NCI-H2196 (cell line): ENCODE data around the gene BBS2.

Experiments
- DNase-seq: peaks from one replicate; lab custom pipeline; 2025; ENCODE audit not compliant: unreplicated experiment; lab: John Stamatoyannopoulos, UW

BBS2 gene, protein sequence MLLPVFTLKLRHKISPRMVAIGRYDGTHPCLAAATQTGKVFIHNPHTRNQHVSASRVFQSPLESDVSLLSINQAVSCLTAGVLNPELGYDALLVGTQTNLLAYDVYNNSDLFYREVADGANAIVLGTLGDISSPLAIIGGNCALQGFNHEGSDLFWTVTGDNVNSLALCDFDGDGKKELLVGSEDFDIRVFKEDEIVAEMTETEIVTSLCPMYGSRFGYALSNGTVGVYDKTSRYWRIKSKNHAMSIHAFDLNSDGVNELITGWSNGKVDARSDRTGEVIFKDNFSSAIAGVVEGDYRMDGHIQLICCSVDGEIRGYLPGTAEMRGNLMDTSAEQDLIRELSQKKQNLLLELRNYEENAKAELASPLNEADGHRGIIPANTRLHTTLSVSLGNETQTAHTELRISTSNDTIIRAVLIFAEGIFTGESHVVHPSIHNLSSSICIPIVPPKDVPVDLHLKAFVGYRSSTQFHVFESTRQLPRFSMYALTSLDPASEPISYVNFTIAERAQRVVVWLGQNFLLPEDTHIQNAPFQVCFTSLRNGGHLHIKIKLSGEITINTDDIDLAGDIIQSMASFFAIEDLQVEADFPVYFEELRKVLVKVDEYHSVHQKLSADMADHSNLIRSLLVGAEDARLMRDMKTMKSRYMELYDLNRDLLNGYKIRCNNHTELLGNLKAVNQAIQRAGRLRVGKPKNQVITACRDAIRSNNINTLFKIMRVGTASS

DNA sequence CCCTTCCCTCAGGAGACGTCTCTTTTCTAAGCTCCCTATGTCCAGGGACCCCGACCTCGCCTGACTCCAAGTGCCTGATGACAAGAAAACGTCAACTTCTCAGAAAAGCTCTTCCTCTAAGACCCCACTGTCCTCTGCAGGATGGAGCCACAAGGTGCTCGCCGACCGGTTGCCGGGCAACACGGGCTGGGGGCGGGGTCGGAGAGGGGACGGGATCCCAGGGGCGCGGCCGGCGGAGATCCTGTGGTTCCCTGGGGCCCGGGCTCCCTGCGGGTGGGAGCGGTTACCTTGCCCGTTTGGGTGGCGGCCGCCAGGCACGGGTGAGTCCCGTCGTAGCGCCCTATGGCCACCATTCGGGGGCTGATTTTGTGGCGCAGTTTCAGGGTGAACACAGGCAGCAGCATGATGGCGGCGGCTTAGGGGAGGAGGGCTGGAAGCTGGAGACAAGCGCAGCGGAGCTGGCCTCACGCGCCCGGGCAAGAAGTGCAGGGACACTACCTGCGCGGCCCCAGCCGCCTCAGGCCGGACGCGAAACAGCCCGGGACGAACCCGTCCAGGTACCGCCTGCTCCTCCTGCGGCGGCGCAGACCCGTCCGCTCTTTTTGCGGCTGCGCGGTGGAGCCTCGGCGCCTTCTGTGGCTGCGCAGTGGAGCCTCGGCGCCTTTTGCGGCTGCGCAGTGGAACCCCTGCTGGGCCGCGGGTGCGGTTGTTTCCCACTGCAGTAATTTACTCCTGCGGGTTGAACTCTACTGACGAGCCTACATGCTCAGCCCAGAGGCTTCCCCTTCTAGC is at the start of gene BBS2:
TSS of gene BBS2 (minus strand) at position 566 of the 792 bp plus-strand sequence. CDS start at position 404, 162 bp downstream.
- DNase-seq: peak; percentile 80

DNA sequence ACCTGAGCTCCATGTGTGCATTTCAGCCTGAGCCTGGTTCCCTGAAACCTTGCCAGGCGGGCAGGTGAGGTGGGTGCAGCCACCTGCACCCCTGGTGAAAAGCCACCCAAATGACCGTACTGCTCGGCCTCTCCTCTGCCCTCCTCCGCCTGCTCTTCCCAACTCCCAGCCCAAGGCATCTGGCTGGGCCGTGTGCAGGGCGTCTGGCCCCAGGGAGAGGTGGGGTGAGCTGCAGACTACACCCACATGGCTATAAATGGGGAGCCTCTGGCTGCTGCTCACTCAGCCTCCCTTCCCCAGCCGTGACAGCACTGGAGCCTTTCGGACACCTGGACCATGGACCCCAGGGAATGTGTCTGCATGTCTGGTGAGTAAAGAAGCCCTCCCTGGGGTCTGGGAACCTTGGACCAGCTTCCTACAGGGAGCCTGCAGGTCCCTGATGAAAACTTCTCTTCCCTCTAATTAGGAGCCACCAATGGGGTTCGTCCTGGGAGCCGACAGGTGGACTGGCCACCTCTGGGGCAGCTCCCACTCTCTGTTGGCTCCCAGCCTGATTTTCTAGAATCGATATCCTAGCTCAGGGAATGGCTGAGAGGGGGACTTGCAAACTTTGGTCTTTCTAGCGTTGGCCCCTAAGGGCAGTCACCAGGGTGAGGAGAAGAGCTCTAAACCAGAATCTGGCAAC is 45.1 kb upstream of the BBS2 start, which contains the start of gene MT4:
TSS of gene MT4 (plus strand) at position 281 of the 685 bp plus-strand sequence. CDS start at position 337, 56 bp downstream.
- no peak for DNase-seq

DNA sequence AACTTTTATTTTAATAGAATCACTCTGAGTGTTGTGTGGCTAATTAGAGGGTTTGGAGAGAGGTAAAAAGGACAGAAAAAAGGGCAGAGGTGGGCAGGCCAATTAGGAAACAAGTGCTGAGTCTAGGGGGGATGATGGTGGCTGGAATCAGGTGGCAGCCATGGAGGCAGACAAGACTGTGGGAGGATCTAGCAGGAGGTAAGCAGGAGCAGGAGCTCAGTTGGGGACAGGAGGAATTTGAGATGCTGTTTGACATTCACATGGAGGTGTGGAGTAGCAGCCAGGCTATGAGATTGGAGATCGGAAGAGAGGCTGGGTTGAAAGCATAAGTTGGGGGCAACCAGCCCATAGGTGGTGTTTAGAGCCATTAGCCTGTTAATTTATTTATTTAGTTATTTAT is 41.3 kb upstream of the BBS2 start:
- no peak for DNase-seq

DNA sequence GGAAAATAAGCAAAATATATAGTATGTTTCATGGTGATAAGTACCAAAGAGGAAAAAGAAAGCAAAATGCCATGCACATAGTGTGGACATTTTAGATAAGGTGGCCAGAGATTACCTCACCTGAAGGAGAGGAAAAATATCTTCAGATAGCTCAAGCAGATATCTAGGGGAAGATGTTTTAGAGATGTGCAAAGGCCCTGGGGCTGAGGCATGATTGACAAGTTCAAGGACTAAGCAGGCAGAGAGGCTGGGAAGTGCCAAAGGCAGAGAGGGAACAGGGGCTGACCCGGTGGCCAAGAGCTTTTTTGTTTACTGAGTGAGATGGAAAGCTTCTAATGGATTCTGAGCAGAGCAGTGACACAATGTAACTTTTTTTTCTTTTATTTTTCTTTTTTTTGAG is 40.6 kb upstream of the BBS2 start:
- no peak for DNase-seq

DNA sequence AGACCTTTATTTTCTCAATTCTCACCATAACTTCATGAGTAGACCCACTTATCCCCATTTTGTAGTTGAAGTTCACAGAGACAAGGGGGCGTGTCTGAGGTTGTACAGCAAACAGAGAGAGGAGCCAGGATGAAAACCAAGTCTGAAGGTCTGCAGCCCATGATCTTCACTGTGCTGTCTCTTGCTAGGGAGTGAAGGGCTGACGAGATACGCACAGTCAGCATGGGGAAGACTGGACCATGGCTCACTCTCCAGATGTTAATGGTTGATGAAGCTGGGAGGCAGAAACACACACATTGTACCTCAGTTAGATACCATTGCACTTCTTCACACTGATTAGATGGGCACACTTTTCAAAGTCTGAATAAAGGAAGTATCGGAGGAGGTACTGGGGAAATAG is 39.3 kb upstream of the BBS2 start:
- DNase-seq: no peak

DNA sequence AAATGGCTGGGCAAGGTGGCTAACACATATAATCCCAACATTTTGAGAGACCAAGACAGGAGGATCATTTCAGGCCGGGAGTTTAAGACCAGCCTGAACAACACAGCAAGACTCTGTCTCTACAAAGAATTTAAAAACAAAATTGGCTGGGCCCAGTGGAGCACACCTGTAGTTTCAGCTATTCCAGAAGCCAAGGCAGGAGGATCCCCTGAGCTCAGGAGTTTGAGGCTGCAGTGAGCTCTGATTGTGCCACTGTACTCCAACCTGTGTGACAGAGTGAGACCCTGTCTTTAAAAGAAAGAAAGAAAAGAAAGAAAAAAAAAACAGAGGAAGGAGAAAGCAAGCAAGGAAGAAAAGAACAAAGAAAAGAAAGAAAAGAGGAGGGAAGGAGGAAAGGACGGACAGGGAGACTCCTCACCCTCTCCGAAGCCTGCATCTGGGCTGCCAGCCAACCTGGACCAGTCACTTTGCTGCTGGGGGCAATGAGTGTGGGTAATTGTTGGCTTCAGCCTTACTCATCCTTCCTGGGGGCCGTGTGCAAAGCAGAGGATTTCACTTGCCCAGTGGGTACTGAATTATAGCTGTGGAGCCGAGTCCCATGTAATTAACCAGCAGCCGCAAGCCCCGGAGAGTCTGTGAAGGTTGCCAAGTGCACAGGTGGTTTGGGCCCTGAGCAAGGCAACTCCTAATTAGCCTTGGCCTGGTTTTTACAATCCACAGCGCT is 38.4 kb upstream of the BBS2 start:
- DNase-seq: peak; percentile 29

DNA sequence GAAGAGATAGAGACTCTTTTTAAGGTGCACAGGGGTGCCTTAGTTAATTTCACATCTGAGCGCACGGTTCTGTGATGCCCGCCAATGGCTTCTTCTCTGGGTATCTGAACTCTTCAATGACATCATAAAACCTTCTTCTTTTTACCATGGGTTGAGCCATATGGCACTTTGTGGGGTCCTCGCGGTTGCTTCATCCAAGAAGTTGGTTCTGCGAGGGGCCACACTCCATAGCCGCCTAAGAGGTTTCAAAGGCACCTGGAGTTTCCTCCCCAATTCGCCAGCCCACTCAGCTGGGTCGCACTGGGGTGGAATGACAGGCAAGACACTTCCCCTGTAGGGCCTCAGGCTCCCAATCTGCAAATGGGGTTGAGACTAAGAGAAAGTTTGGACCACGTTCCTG is 34.6 kb upstream of the BBS2 start:
- DNase-seq: no peak

DNA sequence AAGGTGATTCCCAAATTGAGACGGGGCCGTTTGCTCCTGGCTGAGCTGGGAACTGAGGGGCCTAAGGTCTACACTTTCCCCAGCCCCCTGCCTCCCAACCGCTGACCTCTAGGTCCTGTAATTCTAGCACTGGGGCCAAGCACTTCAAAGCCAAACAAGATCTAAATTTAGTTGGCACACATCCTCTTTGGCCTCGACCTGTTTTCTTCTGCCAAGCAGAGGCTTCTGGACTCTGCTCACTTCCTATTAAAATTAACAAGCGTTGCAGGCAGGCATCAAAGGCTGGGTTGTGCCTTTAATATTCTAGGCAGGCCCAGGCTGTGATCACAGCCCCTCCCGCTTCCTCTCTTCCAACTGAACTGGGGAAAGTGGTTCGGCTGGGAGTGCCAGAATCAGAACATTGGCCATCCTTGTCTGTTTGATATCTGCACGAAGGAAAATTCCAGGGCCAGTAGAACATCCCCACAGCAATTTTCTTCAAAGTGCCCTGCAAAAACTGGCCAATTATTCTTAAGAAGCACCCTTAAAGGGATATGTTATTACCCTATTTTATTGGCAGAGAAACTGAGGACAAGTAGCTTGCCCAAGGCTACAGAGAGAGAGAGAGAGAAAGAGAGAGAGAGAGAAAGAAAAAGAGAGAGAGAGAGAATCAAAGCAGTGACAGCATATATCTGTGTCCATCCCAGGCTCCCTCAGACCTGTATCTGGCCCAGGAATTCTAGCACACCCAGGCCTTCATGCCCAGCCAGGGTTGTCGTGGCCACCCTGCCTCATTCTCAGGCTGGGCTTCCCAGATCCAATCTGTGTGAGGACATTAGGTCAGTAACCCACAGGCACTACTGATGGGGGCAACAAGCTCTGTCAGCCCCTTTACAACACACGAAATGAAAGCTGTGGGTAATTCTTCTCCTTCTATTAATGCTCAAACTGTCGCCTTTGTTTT is 32.2 kb upstream of the BBS2 start:
- DNase-seq: peak; percentile 22

DNA sequence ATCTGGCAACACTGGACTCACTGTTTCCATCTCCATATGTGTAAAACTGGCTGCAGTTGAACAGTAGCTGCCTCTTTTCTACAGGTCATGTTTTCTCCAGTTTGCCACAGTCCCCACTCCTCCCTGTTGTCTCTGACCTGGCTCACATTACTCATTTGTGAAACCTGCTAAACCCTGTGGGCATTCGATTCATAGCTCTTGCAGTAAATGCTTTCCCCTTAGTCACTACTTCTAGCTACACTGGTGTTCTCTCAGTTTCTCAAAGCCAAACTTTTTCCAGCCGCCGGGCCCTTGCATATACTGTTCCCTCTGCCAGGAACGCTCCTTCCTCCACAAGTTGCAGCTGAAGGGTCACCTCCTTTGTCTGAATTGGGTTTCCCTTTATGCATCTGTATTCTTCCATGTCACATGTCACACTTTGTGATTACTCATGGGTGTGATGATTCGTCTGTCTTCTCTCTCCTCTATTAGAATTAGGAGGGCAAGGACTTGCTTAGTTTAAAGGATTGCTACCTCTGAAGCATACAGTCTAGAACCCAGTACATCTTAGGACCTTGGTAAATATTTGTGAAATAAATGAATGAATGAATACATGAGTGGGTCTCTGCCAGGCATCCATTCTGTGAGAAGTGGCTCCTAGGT is 30.0 kb upstream of the BBS2 start:
- no peak for DNase-seq

DNA sequence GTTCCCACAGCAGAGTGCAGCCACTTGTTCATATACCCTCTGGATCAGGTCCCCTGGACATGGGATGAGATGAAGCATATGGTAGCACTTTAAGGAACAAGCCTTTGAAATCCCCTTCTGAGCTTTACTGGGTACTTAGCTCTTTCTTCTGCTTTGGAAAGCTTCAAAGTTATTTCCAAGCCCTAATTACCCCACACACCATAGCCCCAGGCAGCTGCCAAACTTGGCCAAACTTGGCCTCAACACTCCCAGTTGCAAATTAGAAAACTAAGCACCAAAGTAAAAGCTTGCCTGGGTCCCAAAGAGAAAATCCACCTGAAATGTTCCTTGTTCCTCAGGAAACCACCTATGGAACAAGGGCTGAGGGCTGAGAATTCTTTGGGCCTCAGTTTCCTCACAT is 29.3 kb upstream of the BBS2 start:
- no peak for DNase-seq

DNA sequence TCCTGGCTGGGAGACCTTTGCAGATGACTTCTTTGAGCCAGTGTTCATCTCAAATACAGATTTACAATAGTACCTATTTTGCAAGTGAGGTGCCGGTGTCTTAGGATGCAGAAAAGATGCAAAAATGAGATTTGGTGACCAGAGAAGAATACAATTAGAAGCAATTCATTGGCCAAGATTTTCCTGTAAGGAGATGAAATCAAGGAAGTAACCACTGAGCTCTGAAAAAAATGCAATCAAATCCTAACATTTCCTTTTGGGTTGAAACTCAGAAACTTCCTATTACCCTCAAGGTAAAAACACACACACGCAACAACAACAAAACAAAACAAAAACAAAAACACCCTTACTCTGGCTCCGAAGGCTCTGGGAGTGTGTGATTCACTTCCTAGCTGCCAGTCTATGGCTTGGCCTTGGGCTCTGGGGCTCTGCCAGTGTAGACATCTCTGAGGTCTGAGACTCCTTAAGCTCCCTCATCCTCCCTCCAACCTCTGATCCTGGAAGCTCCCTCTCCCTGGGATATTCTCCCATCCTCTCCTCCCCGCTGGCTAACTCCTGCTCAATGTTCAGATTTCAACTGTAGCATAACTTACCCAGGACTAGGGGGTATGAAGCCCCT is 28.2 kb upstream of the BBS2 start:
- no peak for DNase-seq

DNA sequence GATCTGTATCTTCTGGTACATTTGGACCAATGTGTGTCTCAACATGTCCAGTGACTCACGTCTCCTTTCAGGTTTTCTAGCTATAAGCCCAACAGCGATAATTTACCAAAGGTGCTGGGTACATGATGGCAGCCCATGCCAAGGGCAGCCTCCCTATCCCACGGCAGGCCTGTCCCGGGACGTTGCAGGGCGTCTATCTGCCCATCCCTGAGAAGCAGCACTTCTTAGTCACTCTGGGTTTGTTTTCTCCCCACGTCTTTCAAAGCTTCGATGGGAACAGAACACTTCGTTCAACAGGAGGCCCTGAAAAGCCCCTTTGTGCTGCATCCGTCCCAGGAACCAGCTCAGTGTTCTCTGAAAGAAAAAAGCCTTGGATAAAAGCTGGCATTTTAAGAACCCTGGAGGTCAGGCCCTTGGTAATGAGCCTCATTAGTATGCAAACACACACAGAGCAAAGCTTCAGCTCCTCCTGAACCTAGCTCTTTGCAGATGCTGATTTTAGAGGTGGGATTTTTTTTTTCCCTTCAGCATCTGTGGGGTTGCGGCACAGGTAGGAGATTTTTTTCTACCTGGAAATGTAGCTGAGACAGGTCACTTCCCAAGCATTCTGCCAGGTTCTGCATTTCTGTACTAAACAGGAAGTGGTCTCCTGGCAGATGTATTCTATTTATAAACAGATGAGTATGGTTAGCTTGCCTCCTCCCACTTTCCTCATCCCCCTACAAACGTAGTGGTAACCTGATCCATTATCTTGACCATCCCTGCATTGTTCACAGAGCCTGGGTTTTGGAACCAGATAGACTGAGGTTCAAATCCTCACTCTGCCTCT is 27.5 kb upstream of the BBS2 start:
- peak; percentile 9 for DNase-seq

DNA sequence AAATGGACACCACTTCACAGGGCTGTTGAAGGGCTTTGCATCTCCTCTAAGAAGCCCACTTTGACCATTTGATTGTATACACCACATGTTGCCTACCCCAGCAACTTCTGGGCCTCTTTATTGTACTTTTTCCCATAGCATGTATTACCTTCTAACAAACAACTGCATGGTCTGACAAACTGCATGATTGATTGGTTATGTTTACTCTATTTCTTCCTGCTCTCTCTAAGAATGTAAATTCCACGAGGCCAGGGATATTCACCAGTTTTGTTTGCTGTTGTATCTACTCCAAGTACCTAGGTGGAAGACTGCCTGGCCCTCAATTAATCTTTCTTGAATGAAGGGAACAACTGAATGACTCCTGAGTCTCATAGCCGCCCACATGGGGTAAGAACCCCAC is 22.2 kb upstream of the BBS2 start:
- DNase-seq: no peak

DNA sequence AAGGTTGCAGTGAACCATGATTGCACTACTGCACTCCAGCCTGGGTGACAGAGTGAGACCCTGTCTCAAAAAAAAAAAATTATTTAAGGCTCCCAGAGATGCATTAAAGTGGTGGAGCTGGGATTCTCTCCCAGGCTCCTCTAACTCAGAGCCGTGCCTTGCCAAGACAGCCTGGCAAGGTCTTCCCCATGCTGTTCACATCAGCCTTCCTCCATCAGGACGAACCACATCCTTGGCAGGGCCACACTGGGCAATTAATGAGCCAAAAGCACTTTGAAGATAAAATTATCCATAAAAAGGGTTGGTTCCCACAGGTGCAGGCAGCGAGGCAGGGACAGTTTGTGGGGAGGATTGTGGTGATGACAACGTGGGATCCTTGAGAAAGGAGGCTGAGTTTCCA is 19.8 kb upstream of the BBS2 start:
- no peak for DNase-seq

DNA sequence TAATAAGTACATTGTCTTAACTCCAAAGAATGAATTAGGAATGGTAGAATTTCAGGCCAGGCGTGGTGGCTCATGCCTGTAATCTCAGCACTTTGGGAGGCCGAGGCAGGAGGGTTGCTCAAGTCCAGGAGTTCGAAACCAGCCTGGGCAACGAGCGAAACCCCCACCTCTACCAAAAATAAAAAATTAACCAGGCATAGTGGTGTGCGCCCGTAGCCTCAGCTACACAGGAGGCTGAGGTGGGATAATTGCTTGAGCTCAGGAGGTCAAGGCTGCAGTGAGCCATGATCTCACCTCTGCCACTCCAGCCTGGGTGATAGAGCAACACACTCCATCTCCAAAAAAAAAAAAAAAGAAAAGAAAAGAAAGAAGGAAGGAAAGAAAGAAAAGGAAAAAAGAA is 18.5 kb upstream of the BBS2 start:
- no peak for DNase-seq

DNA sequence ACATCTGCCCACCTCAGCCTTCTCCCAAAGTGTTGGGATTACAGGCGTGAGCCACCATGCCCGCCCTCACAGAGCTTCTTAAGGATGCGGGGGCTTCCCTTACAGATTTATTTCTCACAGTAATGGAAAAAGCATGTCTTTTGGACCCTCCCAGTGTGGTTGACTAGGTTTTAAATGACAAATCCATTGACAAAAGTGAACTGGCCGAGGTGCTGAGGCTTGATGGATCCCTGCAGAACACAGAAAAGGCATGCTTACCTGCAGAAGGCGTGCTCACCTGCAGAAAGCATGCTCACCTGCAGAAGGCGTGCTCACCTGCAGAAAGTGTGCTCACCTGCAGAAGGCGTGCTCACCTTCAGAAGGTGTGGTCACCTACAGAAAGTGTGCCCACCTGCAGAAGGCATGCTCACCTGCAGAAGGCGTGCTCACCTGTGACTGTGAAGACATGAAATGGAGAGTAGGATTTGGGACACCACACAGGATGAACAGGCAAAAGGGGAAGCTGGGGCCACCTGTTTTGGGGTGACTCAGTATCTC is 15.1 kb upstream of the BBS2 start:
- DNase-seq: no peak

DNA sequence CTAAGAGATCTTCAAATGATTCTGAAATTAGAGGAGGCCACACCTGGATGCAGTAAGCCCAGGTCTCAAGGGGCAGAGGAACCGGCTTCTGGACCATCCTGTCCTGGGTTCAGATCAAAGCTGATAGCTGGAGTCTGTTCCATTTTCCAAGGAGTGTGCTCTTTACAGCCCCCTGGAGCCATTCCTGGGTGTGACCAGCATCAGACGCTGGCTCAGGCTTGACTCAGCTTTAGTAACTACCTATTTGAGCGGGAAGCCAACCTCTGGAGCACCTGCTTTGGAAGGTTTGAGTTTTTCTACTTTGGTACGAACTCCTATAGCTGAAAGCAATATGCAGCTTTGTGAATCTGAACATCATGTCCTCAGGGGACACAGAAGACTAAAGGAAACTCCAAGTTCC is 12.9 kb upstream of the BBS2 start:
- DNase-seq: no peak
